NCI-H1048 (cell line): ENCODE results near the gene FAR1.
"Not testable (repeated sequence)": the region's sequence is repeated elsewhere in the genome, so short reads cannot be mapped to it uniquely, and the experiment has no call there.

ENCODE experiments used
- DNase-seq: peaks from one replicate; lab custom pipeline; 2025; lab: John Stamatoyannopoulos, UW

Gene FAR1, protein sequence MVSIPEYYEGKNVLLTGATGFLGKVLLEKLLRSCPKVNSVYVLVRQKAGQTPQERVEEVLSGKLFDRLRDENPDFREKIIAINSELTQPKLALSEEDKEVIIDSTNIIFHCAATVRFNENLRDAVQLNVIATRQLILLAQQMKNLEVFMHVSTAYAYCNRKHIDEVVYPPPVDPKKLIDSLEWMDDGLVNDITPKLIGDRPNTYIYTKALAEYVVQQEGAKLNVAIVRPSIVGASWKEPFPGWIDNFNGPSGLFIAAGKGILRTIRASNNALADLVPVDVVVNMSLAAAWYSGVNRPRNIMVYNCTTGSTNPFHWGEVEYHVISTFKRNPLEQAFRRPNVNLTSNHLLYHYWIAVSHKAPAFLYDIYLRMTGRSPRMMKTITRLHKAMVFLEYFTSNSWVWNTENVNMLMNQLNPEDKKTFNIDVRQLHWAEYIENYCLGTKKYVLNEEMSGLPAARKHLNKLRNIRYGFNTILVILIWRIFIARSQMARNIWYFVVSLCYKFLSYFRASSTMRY

DNA sequence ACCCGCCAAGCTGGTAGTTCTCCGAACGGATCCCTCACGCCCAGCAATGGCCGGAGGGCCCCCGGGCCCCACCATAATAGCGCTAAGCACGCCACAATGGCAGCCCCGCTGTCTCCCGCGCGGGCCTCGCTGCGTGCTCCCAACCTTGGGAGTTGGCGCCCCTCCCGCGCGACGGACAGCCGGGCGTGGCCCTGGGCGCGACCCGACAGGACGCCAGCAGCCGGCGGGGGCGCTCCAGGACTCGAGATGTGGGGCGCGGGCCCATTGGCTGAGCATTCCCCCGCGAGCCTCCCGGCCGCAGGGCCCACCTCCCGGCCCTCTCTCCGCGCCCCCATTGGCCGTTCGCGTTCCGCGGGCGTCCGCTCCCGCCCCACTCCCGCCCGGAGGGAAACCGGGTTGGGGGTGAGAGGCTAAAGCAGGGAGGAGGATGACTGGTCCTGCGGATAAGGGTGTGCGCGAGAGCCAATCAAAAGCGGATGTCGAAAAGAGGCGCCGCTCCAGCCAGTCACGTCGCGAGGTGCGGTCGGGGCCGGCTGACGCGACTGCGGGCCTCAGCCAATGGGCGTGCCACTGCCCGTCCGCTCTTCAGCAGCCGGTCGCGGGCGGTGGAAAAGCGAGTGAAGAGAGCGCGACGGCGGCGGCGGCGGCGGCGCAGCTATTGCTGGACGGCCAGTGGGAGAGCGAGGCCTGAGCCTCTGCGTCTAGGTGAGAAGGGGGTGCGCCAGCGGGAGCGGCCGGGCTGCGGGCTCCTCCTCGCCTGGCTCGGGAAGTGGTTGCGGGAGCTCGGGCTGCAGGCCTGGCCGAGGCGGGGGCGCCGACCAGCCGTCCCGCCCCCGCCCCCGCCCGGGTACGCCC, at the start of gene FAR1:
FAR1 (plus strand) TSS at position 567 of the 855 bp plus-strand sequence. CDS start 26,098 bp downstream, outside the sequence.
- peak; percentile 99 for DNase-seq

GRCh38 chr11:13620063-13620462, 48.4 kb upstream of the FAR1 start:
- no peak for DNase-seq

DNA sequence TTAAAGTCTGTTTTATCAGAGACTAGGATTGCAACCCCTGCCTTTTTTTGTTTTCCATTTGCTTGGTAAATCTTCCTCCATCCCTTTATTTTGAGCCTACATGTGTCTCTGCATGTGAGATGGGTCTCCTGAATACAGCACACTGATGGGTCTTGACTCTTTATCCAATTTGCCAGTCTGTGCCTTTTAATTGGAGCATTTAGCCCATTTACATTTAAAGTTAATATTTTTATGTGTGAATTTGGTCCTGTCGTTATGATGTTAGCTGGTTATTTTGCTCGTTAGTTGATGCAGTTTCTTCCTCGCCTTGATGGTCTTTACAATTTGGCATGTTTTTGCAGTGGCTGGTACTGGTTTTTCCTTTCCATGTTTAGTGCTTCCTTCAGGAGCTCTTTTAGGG, 41.6 kb upstream of the FAR1 start:
- DNase-seq: not testable (repeated sequence)

- DNase-seq: not testable (repeated sequence)
These were observed 39.8 kb upstream of the FAR1 start for GRCh38 chr11:13628634-13629033.

GRCh38 chr11:13629779-13630178, 38.7 kb upstream of the FAR1 start:
- no peak for DNase-seq

GRCh38 chr11:13635290-13635689, 33.2 kb upstream of the FAR1 start:
- no peak for DNase-seq

DNA sequence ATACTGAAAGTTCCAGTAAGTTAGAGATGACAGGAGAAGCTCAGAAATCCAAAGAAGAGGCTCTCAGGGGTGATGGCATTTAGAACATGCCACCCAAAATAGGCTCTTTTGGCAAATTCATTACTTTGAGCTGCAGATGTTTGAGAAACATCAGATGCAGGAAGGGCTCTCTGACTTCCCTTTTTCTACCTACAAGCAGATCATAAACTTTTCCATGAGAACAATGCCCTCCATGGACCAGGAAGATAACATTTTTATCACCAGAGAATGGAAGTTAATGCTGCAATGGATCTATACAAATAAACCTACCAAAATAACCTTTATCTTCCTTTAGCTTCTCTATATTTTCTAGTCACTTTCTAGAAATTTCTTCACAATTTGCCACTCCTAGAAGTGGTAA, 32.7 kb upstream of the FAR1 start:
- no peak for DNase-seq

- DNase-seq: no peak
These were observed 31.1 kb upstream of the FAR1 start for GRCh38 chr11:13637125-13638069.

DNA sequence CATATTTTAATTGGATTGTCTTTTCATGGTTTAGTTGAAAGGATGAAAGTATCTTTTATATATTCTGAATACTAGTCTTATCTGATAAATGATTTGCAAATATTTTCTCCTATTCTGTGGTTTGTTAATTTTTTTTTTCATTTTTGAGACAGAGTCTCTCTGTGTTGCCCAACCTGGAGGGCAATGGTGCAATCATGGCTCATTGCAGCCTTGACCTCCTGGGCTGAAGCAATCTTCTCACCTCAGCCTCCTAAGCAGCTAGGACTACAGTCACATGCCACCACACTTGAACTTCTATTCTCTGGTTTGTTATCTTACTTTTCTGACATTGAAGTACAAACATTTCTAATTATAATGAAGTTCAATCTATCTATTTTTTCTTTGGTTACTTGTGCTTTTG, 30.0 kb upstream of the FAR1 start:
- no peak for DNase-seq

DNA sequence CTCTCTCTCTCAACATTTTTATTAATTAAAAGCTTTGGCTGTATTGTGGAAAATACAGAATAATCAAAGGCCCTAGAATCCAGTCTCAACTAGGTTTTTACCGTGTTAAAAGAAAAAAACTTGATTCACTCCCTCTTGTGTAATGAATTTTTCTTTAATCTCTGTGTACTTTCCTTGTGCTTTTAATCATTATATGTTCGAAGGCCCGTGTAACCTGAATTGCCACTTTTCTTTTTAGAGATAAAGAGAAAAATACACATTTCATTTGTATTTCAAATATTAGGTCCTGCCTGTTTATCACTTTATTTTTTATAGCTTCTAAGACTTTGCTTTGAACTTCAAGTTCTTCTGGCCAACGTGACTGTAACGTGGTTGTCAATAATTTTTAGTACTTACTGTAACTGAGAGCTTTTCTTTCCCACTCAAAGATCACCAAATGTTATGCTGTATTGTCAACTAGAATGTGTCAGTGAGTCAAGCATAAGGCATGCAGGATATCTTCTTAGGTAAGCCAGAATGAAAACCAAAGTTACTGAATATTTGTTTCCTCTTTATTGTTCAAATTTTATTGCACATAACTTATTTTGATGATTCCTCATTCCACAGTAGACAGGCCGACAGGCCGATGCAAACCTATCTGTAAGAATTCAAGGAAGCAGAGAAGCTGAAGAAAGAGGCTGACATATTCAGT, 23.3 kb upstream of the FAR1 start:
- no peak for DNase-seq

DNA sequence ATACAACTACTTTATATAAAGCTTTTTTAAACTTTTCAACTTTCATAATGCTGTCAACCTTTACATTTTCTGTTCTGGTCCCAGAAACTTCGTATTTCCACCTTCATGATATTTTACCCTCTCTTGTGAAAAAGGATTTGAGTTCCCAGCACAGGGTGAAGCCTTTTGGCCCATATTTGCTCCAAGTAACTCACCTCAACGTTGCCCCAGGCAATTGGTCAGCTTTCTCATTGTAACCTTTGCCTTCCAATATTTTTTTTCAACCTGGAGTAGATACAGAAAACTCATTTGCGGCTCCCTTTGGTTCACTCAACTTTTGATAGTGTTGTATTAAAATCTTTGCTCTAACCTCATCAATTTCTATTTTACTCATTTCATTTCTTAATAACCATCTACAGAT, 21.1 kb upstream of the FAR1 start:
- DNase-seq: no peak

- DNase-seq: no peak
These were observed 18.8 kb upstream of the FAR1 start for GRCh38 chr11:13649619-13650018.

GRCh38 chr11:13651515-13651914, 17.0 kb upstream of the FAR1 start:
- not testable (repeated sequence) for DNase-seq

DNA sequence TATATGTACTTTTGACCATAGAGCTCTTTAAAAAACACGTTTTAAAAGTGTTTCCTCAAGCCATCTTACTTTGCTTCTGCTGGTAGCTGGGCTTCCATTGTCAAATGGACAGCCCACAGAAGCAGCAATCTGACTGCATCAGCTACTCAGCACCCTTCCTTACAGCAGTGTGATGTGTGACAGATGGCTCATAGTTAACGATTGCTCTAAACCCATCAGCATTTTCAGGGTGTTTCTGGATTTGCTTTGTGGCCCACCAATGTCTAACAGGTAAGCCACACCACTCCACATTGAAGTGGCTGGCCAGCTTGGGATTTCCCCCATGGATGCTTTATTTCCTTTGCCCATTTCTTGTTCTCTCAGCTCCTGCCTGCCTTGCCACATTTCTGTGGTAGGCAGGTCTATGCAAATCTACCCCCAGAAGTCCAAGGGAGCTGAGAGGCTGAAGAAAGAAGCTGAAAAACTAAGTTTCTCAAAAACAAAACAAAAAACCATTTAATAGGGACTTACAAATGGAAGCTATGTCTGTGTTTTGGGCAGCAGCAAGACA, 7.3 kb upstream of the FAR1 start:
- DNase-seq: no peak

GRCh38 chr11:13663631-13664071, 4.8 kb upstream of the FAR1 start:
- DNase-seq: no peak

- no peak for DNase-seq
These were observed 4.1 kb upstream of the FAR1 start for GRCh38 chr11:13664351-13664750.

DNA sequence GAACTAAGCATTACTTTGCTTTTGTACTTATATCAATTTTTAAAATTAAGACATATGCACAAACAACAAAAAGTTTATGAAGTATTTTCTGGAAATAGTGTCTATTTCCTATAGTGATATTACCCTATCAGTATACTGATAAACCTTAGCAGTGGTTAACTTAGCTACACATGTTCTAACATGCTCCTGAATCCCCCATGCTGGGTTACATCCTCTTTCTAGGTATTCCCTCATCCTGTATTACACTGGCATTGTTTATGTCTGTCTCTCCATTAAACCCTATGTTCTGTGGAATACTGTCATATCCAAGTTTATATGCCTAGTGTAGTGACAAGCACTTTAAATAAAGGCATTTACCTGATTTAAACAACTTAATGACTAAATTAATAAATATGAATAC, 1.8 kb upstream of the FAR1 start:
- DNase-seq: no peak

DNA sequence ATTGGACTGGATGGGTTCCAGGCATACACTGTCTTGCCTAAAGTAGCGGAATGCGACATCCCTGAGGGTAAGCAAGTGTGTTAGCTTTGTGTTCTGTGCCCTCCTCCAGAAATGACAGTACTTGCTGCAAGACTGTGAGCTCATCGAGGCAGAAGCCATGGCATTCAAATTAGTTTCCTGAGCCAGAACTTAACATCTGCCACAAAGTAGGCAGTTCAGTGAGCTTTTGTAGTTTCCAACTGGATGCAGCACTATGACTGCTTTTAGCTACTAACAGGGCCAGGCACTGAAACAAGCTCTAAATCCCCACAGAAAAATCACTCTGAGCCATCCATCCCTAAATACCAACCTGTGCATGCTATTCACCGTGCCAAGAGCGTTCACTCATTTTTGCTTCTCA, 1.2 kb upstream of the FAR1 start:
- DNase-seq: no peak

DNA sequence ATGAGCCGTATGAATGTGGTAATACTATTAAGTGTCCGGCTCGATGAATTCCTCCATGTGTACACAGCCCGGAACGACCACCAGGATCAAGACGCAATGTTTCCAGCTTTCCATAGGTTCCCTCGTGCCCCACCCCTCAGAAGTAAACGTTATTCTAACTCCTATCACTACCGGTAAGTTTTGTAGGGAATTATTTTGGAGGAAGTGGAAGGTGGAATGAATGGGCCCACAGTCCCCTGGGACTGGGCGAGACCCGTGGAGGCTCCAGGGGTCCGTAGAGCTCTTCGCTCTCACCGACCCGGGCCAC, 720 bp upstream of the FAR1 start:
- DNase-seq: no peak

- no peak for DNase-seq
These were observed 571 bp downstream of the FAR1 start for GRCh38 chr11:13668957-13669521.
